Heart right ventricle (tissue), 16 donors: Measurements from ENCODE around the gene ZFR2. TPM values are rescaled to one million over a fixed set of nuclear protein-coding genes. Genes with fewer than 3 reads are reported as not detected.

Experiments
- ATAC-seq, 8 donors: fragments of 200-7000 bp; cut with Tn5 transposase; one replicate each; pipeline ENCODE4 v1.9.1; 2020; ENCODE audit warnings: mild to moderate bottlenecking in 8 of 8, moderate library complexity in 8 of 8, moderate number of reproducible peaks in 1 of 8
- DNase-seq, 2 donors: peaks; one replicate each; pipeline ENCODE4 v3.0.0-alpha.2; 2020
- H3K27ac ChIP-seq, 10 donors: fragments of 200-600 bp; sonication (generic) in 2 of 10; one replicate each; pipeline versions ENCODE4 v1.5.0 to v1.8.0; 2020 to 2022; ENCODE audit warnings: mild to moderate bottlenecking in 3 of 10
- H3K27me3 ChIP-seq, 7 donors: fragments of 200-600 bp; one replicate each; pipeline ENCODE4 v1.8.0; 2021 to 2022; ENCODE audit warnings: mild to moderate bottlenecking in 2 of 7
- H3K36me3 ChIP-seq, 9 donors: fragments of 200-600 bp; sonication (generic) in 1 of 9; one replicate each; pipeline versions ENCODE4 v1.5.0 to v1.8.0; 2020 to 2022; ENCODE audit warnings: mild to moderate bottlenecking in 2 of 9
- H3K4me1 ChIP-seq, 9 donors: fragments of 200-600 bp; sonication (generic) in 1 of 9; one replicate each; pipeline versions ENCODE4 v1.5.0 to v1.8.0; 2020 to 2022; ENCODE audit warnings: mild to moderate bottlenecking in 4 of 9
- H3K4me3 ChIP-seq, 10 donors: fragments of 200-600 bp; sonication (generic) in 2 of 10; one replicate each; pipeline versions ENCODE4 v1.5.0 to v1.8.0; 2020 to 2022; ENCODE audit warnings: mild to moderate bottlenecking in 7 of 10, moderate library complexity in 2 of 10
- H3K9me3 ChIP-seq, 11 donors: fragments of 200-600 bp in 10 of 11; sonication (generic) in 2 of 11; one replicate each; pipeline versions ENCODE4 v1.5.0 to v1.8.0; 2013 to 2022; ENCODE audit warnings: mild to moderate bottlenecking in 2 of 11, control low read depth in 1 of 11, moderate library complexity in 1 of 11
- CTCF ChIP-seq, 9 donors: fragments of 200-600 bp; sonication (generic) in 2 of 9; IDR thresholded peaks; one replicate each; pipeline versions ENCODE4 v1.5.0 to v1.8.0; 2021 to 2022; ENCODE audit warnings: antibody characterized with exemption in 9 of 9, mild to moderate bottlenecking in 5 of 9, moderate library complexity in 1 of 9
- WGBS, 2 donors: extraction: QIAGEN DNeasy Blood & Tissue Kit; methylation state at CpG; one replicate each; pipeline ENCODE4 v1.1.7; 2013; ENCODE audit warnings: inconsistent platforms in 1 of 2; 5-methylcytosine and 5-hydroxymethylcytosine counted together
- intact Hi-C, 10 donors: fragments of 100-400 bp; cut with DNase I; formaldehyde crosslinking; loops; one replicate each; pipeline versions ENCODE4 v1.11.1 to v1.14.2; 2022
- polyA plus RNA-seq, 2 donors: library from polyadenylated mRNA; stranded (reverse); fragments of 200-250 nt; gene quantifications; one replicate each; pipeline ENCODE4 v1.2.3, GENCODE V29; 2013
- total RNA-seq, 10 donors: library from RNA; stranded (reverse); fragmentation: NEBNext Ultra II Directional in 3 of 10; extraction: Animal tissue kit (Norgen Biotek cat#: 25700) in 3 of 10; gene quantifications; one replicate each; pipeline versions ENCODE4 v1.2.1 to v1.2.4, GENCODE V29; 2021 to 2023
- donor health status: Arrhythmogenic right ventricular cardiomyopathy.
- donor health status: ischemic (EF 13 %, LVEDD 7.1; RV severe dilation, severe dysfunction).
- donor health status: healthy with polysubstance abuse.
- donor health status: DM: no; HTN: yes; CAD: no.
- donor health status: DM: no; HTN: no; CAD: no.
- donor health status: ischemic (EF 25% LVEDD 6.9; RV normal size, moderate dysfunction).
- donor health status: ischemic (EF 25% LVEDD 5.7; RV mildly dilated, moderate dysfunction).
- donor health status: healthy.
- donor health status: DM: yes; HTN: yes; CAD: no.
- donor health status: Ischemic cardiomyopathy.
- donor health status: ischemic (EF 35%, LVEDD 5.7; RV mildly dilated, moderate dysfunction).
- donor health status: nonischemic (EF 11% LVEDD 7.7; RV severe dilation, severe dysfunction).
- donor health status: DM: yes; HTN: yes; CAD: no.
- donor health status: PGD.
- donor health status: ischemic (EF 29% LVEDD 5.4; RV normal size, mild dysfunction).
- donor health status: nonischemic (EF 23%, LVEDD 6.1; RV moderate dilation, normal function).

Gene ZFR2
- total and polyA plus RNA-seq, 12 donors, result 0.04 to 0.29 TPM; not detected in 10

GRCh38 chr19:3804429-3804828 lies 64.4 kb downstream of the ZFR2 start:
- no peak for DNase-seq

GRCh38 chr19:3803986-3804385 lies 64.9 kb downstream of the ZFR2 start:
- 73 to 76% methylated on average over 10 of the region's 10 CpGs for WGBS, 2 donors
- Histone ChIP-seq H3K36me3 (no peaks in the 10 kb centered on the region), H3K4me1 (peaks cover 5 to 21% (median 12%) of the 10 kb centered on the region in 9 donors), H3K27me3 (peaks cover 0 to 42% (median 38%) of the 10 kb centered on the region in 7 donors), H3K4me3 (no peak overlapping the region), H3K27ac (no peak overlapping the region), H3K9me3 (no peaks in the 10 kb centered on the region)
- TF ChIP-seq CTCF (IDR thresholded peaks at IDR 0.05), result no peak
- ATAC-seq (no peak), DNase-seq (no peak)
- intact Hi-C loops, result no loop called here

More at GRCh38 chr19:3804429-3804828, 64.4 kb downstream of the ZFR2 start:
- intact Hi-C loops, result no loop called here
- WGBS, 2 donors, result 71 to 72% methylated on average over 13 of the region's 13 CpGs
- H3K4me3 ChIP-seq, result no peak overlapping the region
- H3K27ac ChIP-seq, result no peak overlapping the region
- H3K9me3 ChIP-seq, result no peaks in the 10 kb centered on the region
- H3K27me3 ChIP-seq, result peaks cover 0 to 38% (median 33%) of the 10 kb centered on the region in 7 donors
- no peaks in the 10 kb centered on the region for H3K36me3 ChIP-seq
- TF ChIP-seq CTCF (IDR thresholded peaks at IDR 0.05), result no peak
- ATAC-seq, result no peak
- H3K4me1 ChIP-seq, result peaks cover 5 to 21% (median 12%) of the 10 kb centered on the region in 9 donors

- H3K36me3 ChIP-seq, result no peaks in the 10 kb centered on the region
- ATAC-seq, result no peak
- H3K4me3 ChIP-seq, result no peak overlapping the region
- no peak for DNase-seq
- peaks cover 0 to 47% (median 41%) of the 10 kb centered on the region in 7 donors for H3K27me3 ChIP-seq
- peaks cover under 1 to 20% (median 12%) of the 10 kb centered on the region in 9 donors for H3K4me1 ChIP-seq
- WGBS, 2 donors, result 78 to 83% methylated on average over 23 to 24 of the region's 24 CpGs
- intact Hi-C loops, result no loop called here
- no peak overlapping the region for H3K27ac ChIP-seq
- TF ChIP-seq CTCF (IDR thresholded peaks at IDR 0.05), result no peak
- H3K9me3 ChIP-seq, result no peaks in the 10 kb centered on the region
These were observed 65.5 kb downstream of the ZFR2 start for GRCh38 chr19:3803114-3803888.

GRCh38 chr19:3801412-3802096 lies 67.3 kb downstream of the ZFR2 start:
- H3K36me3 ChIP-seq, result no peaks in the 10 kb centered on the region
- peaks cover 0 to 20% (median 11%) of the 10 kb centered on the region in 9 donors for H3K4me1 ChIP-seq
- 2 to 3% methylated on average over 46 of the region's 46 CpGs for WGBS, 2 donors
- H3K27me3 ChIP-seq, result peaks cover 0 to 48% (median 41%) of the 10 kb centered on the region in 7 donors
- peak overlapping the region in 3 of 10 donors; percentile 9 to 35 (median 12) for H3K27ac ChIP-seq
- intact Hi-C loops, result no loop called here
- H3K9me3 ChIP-seq, result peaks cover 0 to 10% (median 3%) of the 10 kb centered on the region in 11 donors
- TF ChIP-seq CTCF (IDR thresholded peaks at IDR 0.05), result peak in 3 of 9 donors; percentile 12 to 29 (median 18)
- DNase-seq (peak; percentile 43 to 46), ATAC-seq (peak; percentile 38 to 91 (median 74))
- peak overlapping the region in 7 of 10 donors; percentile 24 to 47 (median 40) for H3K4me3 ChIP-seq
